Gastroesophageal sphincter (tissue), 3 donors: ENCODE data around the gene CD27.

Experiments
- POLR2A ChIP-seq, 2 donors: fragments of 450-650 bp; IDR thresholded peaks; one replicate each; pipeline ENCODE4 v1.6.1; 2017; ENCODE audit warnings: antibody characterized with exemption in 2 of 2, mild to moderate bottlenecking in 2 of 2, moderate library complexity in 1 of 2
- POLR2AphosphoS5 ChIP-seq: sonication (generic); formaldehyde crosslinking; IDR thresholded peaks from one replicate; pipeline ENCODE4 v1.6.1; 2017; ENCODE audit warnings: antibody characterized with exemption
- TF ChIP-seq, protein P1 (sequence below), 4 experiments: fragments of 200-600 bp in 2 of 4; fragments of 450-650 bp in 2 of 4; sonication (generic) in 1 of 4; IDR thresholded peaks; one replicate each; pipeline ENCODE4 v1.5.1; 2017 to 2019; ENCODE audit warnings: antibody characterized with exemption in 4 of 4, mild to moderate bottlenecking in 2 of 4, moderate library complexity in 2 of 4

DNA sequence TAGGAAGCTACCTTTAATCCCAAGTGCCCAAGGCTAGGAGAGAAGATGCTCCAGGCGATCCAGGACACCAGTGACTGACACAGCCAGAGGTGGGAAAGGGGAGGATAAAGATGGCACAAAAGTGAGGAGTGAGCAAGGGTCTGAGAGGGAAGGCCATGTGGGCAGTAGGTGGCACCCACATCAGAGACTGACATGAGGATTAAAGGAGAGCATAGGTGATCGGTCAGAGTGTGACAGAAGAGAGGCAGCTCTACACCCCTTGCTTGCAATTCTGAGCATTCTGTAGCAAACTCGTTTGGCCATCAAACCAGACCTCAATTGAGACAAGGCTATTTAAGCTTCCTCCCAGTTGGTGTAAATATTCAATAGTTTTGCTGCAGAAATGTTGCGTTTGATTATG, 724 bp upstream of the CD27 start:
- TF ChIP-seq, protein P1, sequence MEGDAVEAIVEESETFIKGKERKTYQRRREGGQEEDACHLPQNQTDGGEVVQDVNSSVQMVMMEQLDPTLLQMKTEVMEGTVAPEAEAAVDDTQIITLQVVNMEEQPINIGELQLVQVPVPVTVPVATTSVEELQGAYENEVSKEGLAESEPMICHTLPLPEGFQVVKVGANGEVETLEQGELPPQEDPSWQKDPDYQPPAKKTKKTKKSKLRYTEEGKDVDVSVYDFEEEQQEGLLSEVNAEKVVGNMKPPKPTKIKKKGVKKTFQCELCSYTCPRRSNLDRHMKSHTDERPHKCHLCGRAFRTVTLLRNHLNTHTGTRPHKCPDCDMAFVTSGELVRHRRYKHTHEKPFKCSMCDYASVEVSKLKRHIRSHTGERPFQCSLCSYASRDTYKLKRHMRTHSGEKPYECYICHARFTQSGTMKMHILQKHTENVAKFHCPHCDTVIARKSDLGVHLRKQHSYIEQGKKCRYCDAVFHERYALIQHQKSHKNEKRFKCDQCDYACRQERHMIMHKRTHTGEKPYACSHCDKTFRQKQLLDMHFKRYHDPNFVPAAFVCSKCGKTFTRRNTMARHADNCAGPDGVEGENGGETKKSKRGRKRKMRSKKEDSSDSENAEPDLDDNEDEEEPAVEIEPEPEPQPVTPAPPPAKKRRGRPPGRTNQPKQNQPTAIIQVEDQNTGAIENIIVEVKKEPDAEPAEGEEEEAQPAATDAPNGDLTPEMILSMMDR (IDR thresholded peaks at IDR 0.05): no peak
- TF ChIP-seq POLR2A (IDR thresholded peaks at IDR 0.05) (no peak), POLR2AphosphoS5 (no peak)
